ENCODE measurements around the gene EHD4. TPM values are rescaled to one million over a fixed set of nuclear protein-coding genes. Genes with fewer than 3 reads are reported as not detected.

Gene EHD4
- polyA plus RNA-seq, 1 of the 3 experiments (the other 2 are of a cell fraction) = 17.5 TPM

GRCh38 chr15:41950127-41950483 is 22.3 kb downstream of the EHD4 start:
- Histone ChIP-seq H3K4me1 (ENCODE audit: control insufficient read depth in 1 of 2, insufficient read depth in 2 of 2, low read depth in 1 of 2, low read length in 1 of 2) (peaks cover 0 to 3% of the 10 kb centered on the region in 2 experiments; a peak in 2 of 4 replicates), H3K79me2 (ENCODE audit: insufficient read depth) (peaks cover 39% of the 10 kb centered on the region)

GRCh38 chr15:41949401-41950126 is 22.8 kb downstream of the EHD4 start:
- Histone ChIP-seq H3F3A (replicated peaks; ENCODE audit: insufficient read depth) (peaks cover 5% of the 10 kb centered on the region), H3K9me2 (no peaks in the 10 kb centered on the region), H3K36me3 (replicated peaks in 1 of 2; ENCODE audit: control insufficient read depth in 1 of 2, insufficient read depth in 2 of 2, low read length in 1 of 2) (peaks cover 0 to 8% of the 10 kb centered on the region in 2 experiments), H3K9ac (no peak overlapping the region), H3K4me1 (ENCODE audit: control insufficient read depth in 1 of 2, insufficient read depth in 2 of 2, low read depth in 1 of 2, low read length in 1 of 2) (peaks cover 0 to 9% of the 10 kb centered on the region in 2 experiments; a peak in 2 of 4 replicates), H3K9me3 (no peaks in the 10 kb centered on the region), H4K20me1 (ENCODE audit: insufficient read depth) (no peaks in the 10 kb centered on the region), H3K27me3 (ENCODE audit: insufficient read depth) (no peaks in the 10 kb centered on the region), H3K4me2 (no peak overlapping the region), H3K27ac (ENCODE audit: low read depth in 2 of 2, low read length in 1 of 2) (peak overlapping the region in 1 of 2 experiments; percentile 6; a peak in 1 of 4 replicates), H2AFZ (ENCODE audit: low read depth) (no peak overlapping the region), H3K4me3 (ENCODE audit: low read depth in 2 of 2, low read length in 1 of 2) (no peak overlapping the region), H3K79me2 (ENCODE audit: insufficient read depth) (peaks cover 35% of the 10 kb centered on the region)
- WGBS (ENCODE audit: low lambda C conversion rate) = 92% methylated on average over 5 of the region's 5 CpGs
- CTCF ChIA-PET = interaction anchor here (0.8 to 1.4 kb wide), 4 partner anchors 12 to 977 kb away, joined by 3 to 4 read pairs (median 3); partner anchors contain the start of gene EHD4
- TF ChIP-seq MEF2A (IDR thresholded peaks at IDR 0.05; ENCODE audit: borderline replicate concordance, low read depth) (no peak), FOXM1 (IDR thresholded peaks at IDR 0.05; ENCODE audit: low read depth) (no peak), RCOR1 (IDR thresholded peaks at IDR 0.05; ENCODE audit: low read length) (no peak)
- POLR2A ChIA-PET = no interaction called here
- DNase-seq = no peak

More at GRCh38 chr15:41950127-41950483, 22.3 kb downstream of the EHD4 start:
- no peaks in the 10 kb centered on the region for H3K27me3 ChIP-seq (ENCODE audit: insufficient read depth)
- H3K36me3 ChIP-seq (replicated peaks in 1 of 2; ENCODE audit: control insufficient read depth in 1 of 2, insufficient read depth in 2 of 2, low read length in 1 of 2) = peaks cover 0 to 8% of the 10 kb centered on the region in 2 experiments
- no peak for DNase-seq
- no peaks in the 10 kb centered on the region for H3K9me2 ChIP-seq
- H2AFZ ChIP-seq (ENCODE audit: low read depth) = no peak overlapping the region
- H3K9me3 ChIP-seq = no peaks in the 10 kb centered on the region
- no peak for TF ChIP-seq SMC3 (IDR thresholded peaks at IDR 0.05; ENCODE audit: low read depth, low read length)
- no peak for TF ChIP-seq TAF1 (IDR thresholded peaks at IDR 0.05; ENCODE audit: borderline replicate concordance, low read depth, low read length)
- no peak for TF ChIP-seq GABPA (IDR thresholded peaks at IDR 0.05; ENCODE audit: low read depth)
- no peak for TF ChIP-seq MAX (IDR thresholded peaks at IDR 0.05; ENCODE audit: low read depth)
- TF ChIP-seq NFIC (IDR thresholded peaks at IDR 0.05; ENCODE audit: borderline replicate concordance) = no peak
- TF ChIP-seq USF1 (IDR thresholded peaks at IDR 0.05; ENCODE audit: borderline replicate concordance, low read depth) = no peak
- TF ChIP-seq EZH2phosphoT487 (IDR thresholded peaks at IDR 0.05; ENCODE audit: borderline replicate concordance, low read depth) = no peak
- no peak for TF ChIP-seq IRF3 (IDR thresholded peaks at IDR 0.05; ENCODE audit: low read depth, low read length)
- TF ChIP-seq TEAD4 (IDR thresholded peaks at IDR 0.05; ENCODE audit: borderline replicate concordance, insufficient read depth) = no peak
- no peak for TF ChIP-seq TCF12 (IDR thresholded peaks at IDR 0.05)
- TF ChIP-seq JUND (IDR thresholded peaks at IDR 0.05) = no peak
- no peak for TF ChIP-seq ELF1 (IDR thresholded peaks at IDR 0.05)
- TF ChIP-seq FOXJ3 (CRISPR knock-in tag; IDR thresholded peaks at IDR 0.05) = no peak
- no peak for TF ChIP-seq RXRA (IDR thresholded peaks at IDR 0.05; ENCODE audit: borderline replicate concordance, low read depth)
- WGBS (ENCODE audit: low lambda C conversion rate) = 95% methylated on average over 4 of the region's 4 CpGs
- H3F3A ChIP-seq (replicated peaks; ENCODE audit: insufficient read depth) = no peaks in the 10 kb centered on the region
- H3K9ac ChIP-seq = no peak overlapping the region
- H3K4me3 ChIP-seq (ENCODE audit: low read depth in 2 of 2, low read length in 1 of 2) = no peak overlapping the region
- H3K4me2 ChIP-seq = no peak overlapping the region
- H4K20me1 ChIP-seq (ENCODE audit: insufficient read depth) = no peaks in the 10 kb centered on the region
- ChIA-PET POLR2A (no interaction called here), CTCF (interaction anchor here (0.8 to 1.3 kb wide), 2 partner anchors 12 to 23 kb away, joined by 3 read pairs; partner anchors contain the start of gene EHD4)
- H3K27ac ChIP-seq (ENCODE audit: low read depth in 2 of 2, low read length in 1 of 2) = no peak overlapping the region

Data from SK-N-SH (cell line).